K562 (cell line): Measurements from ENCODE around the gene LRRC4C. TPM values are rescaled to one million over a fixed set of nuclear protein-coding genes. Genes with fewer than 3 reads are reported as not detected.

ENCODE experiments used
- ATAC-seq: fragments of 200-7000 bp; cut with Tn5 transposase; 3 replicates; pipeline ENCODE4 v1.9.1; 2020; ENCODE audit warnings: moderate library complexity
- BruUV-seq: library from RNA; stranded (reverse); fragments of 400-500 nt; replicated peaks from 2 replicates; lab custom pipeline; 2021; lab: Mats Ljungman, UMichigan
- CTCF ChIA-PET: fragments of 300-600 bp; formaldehyde crosslinking; extraction: SDS; loops from one replicate; lab custom pipeline; 2021; ENCODE audit warnings: low intra/inter-chr PET ratio; lab: Yijun Ruan, JAX
- POLR2A ChIA-PET: fragments of 300-600, 350-650 bp; sonication (Branson Sonifier 250); formaldehyde crosslinking; extraction: SDS; loops from one replicate; lab custom pipeline; 2021; ENCODE audit warnings: antibody characterized with exemption, inconsistent platforms; lab: Yijun Ruan, JAX
- DNase-seq, 4 experiments: peaks; one replicate each; pipeline versions ENCODE4 v3.0.0 to v3.0.0-alpha.2; 2011 to 2018; ENCODE audit warnings: low spot score in 3 of 4, mixed read lengths in 3 of 4; ENCODE audit errors: extremely low read depth in 1 of 4
- FAIRE-seq: peaks from 2 replicates; lab custom pipeline; 2011; peaks lifted over from hg19 to GRCh38; lab: Jason Lieb, UNC
- H2AFZ ChIP-seq: 2 replicates; pipeline ENCODE4 v1.6.0; 2011; ENCODE audit warnings: low read depth, low read length, control low read depth, inconsistent platforms
- H3K27ac ChIP-seq: fragments of 200-600 bp; 3 replicates; pipeline ENCODE4 v1.8.0; 2011; ENCODE audit warnings: low read depth, mild to moderate bottlenecking, control low read depth, inconsistent platforms, low read length, moderate library complexity, mixed read lengths; ENCODE audit errors: extremely low read depth
- H3K27me3 ChIP-seq, 2 experiments: fragments of 300-600 bp in 1 of 2; 2 replicates in 1 of 2; 3 replicates in 1 of 2; pipeline versions ENCODE4 v1.6.0 to v1.8.0; 2011; ENCODE audit warnings: inconsistent platforms in 2 of 2, low read length in 2 of 2, mild to moderate bottlenecking in 1 of 2, mixed read lengths in 1 of 2, moderate library complexity in 1 of 2; ENCODE audit not compliant: control insufficient read depth in 2 of 2, insufficient read depth in 2 of 2
- H3K36me3 ChIP-seq: fragments of 300-600 bp; 3 replicates; pipeline ENCODE4 v1.8.0; 2011; ENCODE audit warnings: mild to moderate bottlenecking, low read length, inconsistent platforms; ENCODE audit not compliant: control insufficient read depth, insufficient read depth
- H3K4me1 ChIP-seq, 2 experiments: fragments of 200-600 bp in 1 of 2; replicated peaks in 1 of 2; 2 replicates in 1 of 2; 3 replicates in 1 of 2; pipeline versions ENCODE4 v1.5.1 to v1.8.0; 2011; ENCODE audit warnings: inconsistent platforms in 2 of 2, low read length in 2 of 2, mild to moderate bottlenecking in 1 of 2, mixed read lengths in 1 of 2, moderate library complexity in 1 of 2; ENCODE audit not compliant: control insufficient read depth in 2 of 2, insufficient read depth in 2 of 2
- H3K4me2 ChIP-seq: 2 replicates; pipeline ENCODE4 v1.6.1; 2011; ENCODE audit warnings: low read length, control low read depth, inconsistent platforms, mixed read lengths; ENCODE audit not compliant: insufficient read depth
- H3K4me3 ChIP-seq: fragments of 200-600 bp; sonication (generic), shearing (Covaris generic); 2 replicates; pipeline ENCODE4 v1.5.1; 2016; ENCODE audit warnings: control low read depth, inconsistent platforms
- H3K79me2 ChIP-seq: fragments of 200-600 bp; 3 replicates; pipeline ENCODE4 v1.8.0; 2011; ENCODE audit warnings: low read length, inconsistent platforms; ENCODE audit not compliant: control insufficient read depth, insufficient read depth
- H3K9ac ChIP-seq, 2 experiments: 2 replicates each; pipeline versions ENCODE4 v1.6.0 to v1.6.1; 2011; ENCODE audit warnings: low read depth in 2 of 2, low read length in 2 of 2, control low read depth in 1 of 2, inconsistent platforms in 1 of 2, mild to moderate bottlenecking in 1 of 2, mixed read lengths in 1 of 2; ENCODE audit not compliant: insufficient read depth in 1 of 2
- H3K9me1 ChIP-seq: one replicate; pipeline ENCODE4 v1.6.0; 2011; ENCODE audit warnings: inconsistent platforms, mild to moderate bottlenecking, low read length, moderate library complexity; ENCODE audit not compliant: control insufficient read depth, insufficient read depth
- H3K9me3 ChIP-seq: replicated peaks from 2 replicates; pipeline ENCODE4 v1.5.1; 2011; ENCODE audit warnings: low read depth, low read length, inconsistent platforms; ENCODE audit not compliant: control insufficient read depth, insufficient read depth
- H4K20me1 ChIP-seq: replicated peaks from 2 replicates; pipeline ENCODE4 v1.6.1; 2011; ENCODE audit warnings: low read length, inconsistent platforms, mixed read lengths; ENCODE audit not compliant: control insufficient read depth, insufficient read depth
- CBX2 ChIP-seq: fragments of 200-600 bp; sonication (generic); IDR thresholded peaks from one replicate; pipeline ENCODE4 v1.6.1; 2012; ENCODE audit warnings: mild to moderate bottlenecking, low read length, inconsistent platforms; ENCODE audit not compliant: insufficient read depth, poor library complexity, severe bottlenecking
- CTBP1 ChIP-seq: fragments of 450-650 bp; IDR thresholded peaks from 2 replicates; pipeline ENCODE4 v1.6.1; 2016; ENCODE audit warnings: borderline replicate concordance
- DNMT1 ChIP-seq: fragments of 450-650 bp; IDR thresholded peaks from 2 replicates; pipeline ENCODE4 v1.6.1; 2016; ENCODE audit warnings: antibody characterized with exemption, mild to moderate bottlenecking
- ILF3 ChIP-seq: fragments of 450-650 bp; IDR thresholded peaks from 2 replicates; pipeline ENCODE4 v1.6.1; 2018; ENCODE audit warnings: antibody characterized with exemption, mild to moderate bottlenecking, moderate library complexity, borderline replicate concordance
- POLR2H ChIP-seq: IDR thresholded peaks from 2 replicates; pipeline ENCODE4 v1.6.1; 2016; ENCODE audit warnings: missing genetic modification characterization, low read depth, mild to moderate bottlenecking, control low read depth, missing compliant biosample characterization, moderate library complexity
- RAD21 ChIP-seq, 2 experiments: fragments of 250-450 bp in 1 of 2; fragments of 450-650 bp in 1 of 2; sonication (Bioruptor Pico) in 1 of 2; formaldehyde crosslinking in 1 of 2; IDR thresholded peaks in 1 of 2; conservative IDR thresholded peaks in 1 of 2; 2 replicates each; pipeline versions ENCODE4 v1.4.0 to v1.8.0; 2020 to 2022; ENCODE audit warnings: mild to moderate bottlenecking in 2 of 2, moderate library complexity in 1 of 2
- RBM14 ChIP-seq: fragments of 200-400 bp; formaldehyde crosslinking; IDR thresholded peaks from 2 replicates; pipeline ENCODE4 v1.6.1; 2018; ENCODE audit warnings: low read depth, mild to moderate bottlenecking, low read length, moderate library complexity, borderline replicate concordance; ENCODE audit not compliant: insufficient read depth
- RBM15 ChIP-seq: fragments of 200-400 bp; formaldehyde crosslinking; IDR thresholded peaks from 2 replicates; pipeline ENCODE4 v1.6.1; 2018; ENCODE audit warnings: mild to moderate bottlenecking, low read length, moderate library complexity; ENCODE audit not compliant: insufficient read depth
- RBM22 ChIP-seq: fragments of 200-400 bp; formaldehyde crosslinking; IDR thresholded peaks from 2 replicates; pipeline ENCODE4 v1.6.1; 2018; ENCODE audit warnings: low read length, low read depth; ENCODE audit not compliant: poor library complexity, severe bottlenecking
- SMARCB1 ChIP-seq: IDR thresholded peaks from 2 replicates; pipeline ENCODE4 v1.6.1; 2011; ENCODE audit warnings: improper control_type of control experiment, low read depth; ENCODE audit not compliant: insufficient read length
- U2AF1 ChIP-seq: fragments of 200-400 bp; formaldehyde crosslinking; optimal IDR thresholded peaks from 2 replicates; pipeline ENCODE3; 2017; ENCODE audit warnings: mild to moderate bottlenecking, low read depth, low read length, moderate library complexity
- ZBTB7A ChIP-seq: IDR thresholded peaks from 2 replicates; pipeline ENCODE4 v1.6.1; 2011; ENCODE audit warnings: low read depth, mild to moderate bottlenecking, low read length, moderate library complexity, borderline replicate concordance; ENCODE audit not compliant: control insufficient read depth
- ZBTB8A ChIP-seq: fragments of 450-650 bp; IDR thresholded peaks from 2 replicates; pipeline ENCODE4 v1.6.1; 2018; ENCODE audit warnings: mild to moderate bottlenecking, moderate library complexity; ENCODE audit not compliant: partially characterized antibody
- ZNF444 ChIP-seq: fragments of 250-450 bp; sonication (Bioruptor Pico); IDR thresholded peaks from 2 replicates; pipeline ENCODE4 v1.4.0; 2020; ENCODE audit warnings: mild to moderate bottlenecking, moderate library complexity
- ZNF584 ChIP-seq: fragments of 200-800 bp; sonication (Bioruptor generic); IDR thresholded peaks from 2 replicates; pipeline ENCODE4 v1.6.1; 2016; ENCODE audit warnings: low read depth, mild to moderate bottlenecking, missing genetic modification characterization, missing compliant biosample characterization
- ZNF707 ChIP-seq: fragments of 250-450 bp; sonication (Bioruptor Pico); conservative IDR thresholded peaks from 2 replicates; pipeline ENCODE4 v1.8.0; 2022; ENCODE audit warnings: inconsistent platforms, mild to moderate bottlenecking, moderate library complexity
- ZNF75A ChIP-seq: fragments of 450-650 bp; formaldehyde crosslinking; IDR thresholded peaks from 2 replicates; pipeline ENCODE4 v1.4.0; 2020; ENCODE audit warnings: mild to moderate bottlenecking
- WGBS: fragments of 100-300 bp; shearing (Covaris generic); methylation state at CpG from one replicate; pipeline ENCODE4 v1.1.6; 2016; ENCODE audit warnings: low coverage, mixed read lengths; ENCODE audit not compliant: insufficient coverage; ENCODE audit errors: missing lambda C conversion rate; 5-methylcytosine and 5-hydroxymethylcytosine counted together
- in situ Hi-C: fragments of 300-500 bp; cut with MboI; formaldehyde crosslinking; loops from 4 replicates; pipeline ENCODE4 v1.15.0; 2018; ENCODE audit warnings: inconsistent platforms, mixed read lengths
- intact Hi-C: fragments of 100-400 bp; cut with micrococcal nuclease; formaldehyde crosslinking; loops from 2 replicates; pipeline ENCODE4 v1.14.2; 2022
- polyA plus RNA-seq, 8 experiments: library from polyadenylated mRNA; depleted of rRNA in 4 of 8; stranded (reverse) in 5 of 8; unstranded in 3 of 8; fragments of >200 nt; fragmentation: Nextera tagmentation in 2 of 8; fragmentation: Illumina TruSeq in 1 of 8; extraction: Ambion mirVana in 2 of 8; extraction: Trizol in 1 of 8; gene quantifications; 2 replicates each; pipeline versions ENCODE4 v1.2.1 to v1.2.3, GENCODE V29; 2011 to 2014; ENCODE audit warnings: inconsistent platforms in 1 of 8, missing spikeins in 1 of 8
- total RNA-seq, 7 experiments: library from RNA; depleted of rRNA in 6 of 7; stranded (reverse); fragments of >200 nt in 6 of 7; fragmentation: Illumina TruSeq in 2 of 7; extraction: Trizol in 2 of 7; gene quantifications; 2 replicates each; pipeline versions ENCODE4 v1.2.1 to v1.2.3, GENCODE V29; 2011 to 2021; ENCODE audit warnings: low replicate concordance in 1 of 7
- TF ChIP-seq, protein P1 (sequence below): fragments of 450-650 bp; formaldehyde crosslinking; IDR thresholded peaks from 2 replicates; pipeline ENCODE4 v1.4.0; 2022; ENCODE audit warnings: missing genetic modification characterization
- TF ChIP-seq, protein P2 (sequence below), 3 experiments: fragments of 200-800 bp in 1 of 3; fragments of 250-450 bp in 1 of 3; fragments of 450-650 bp in 1 of 3; sonication (Bioruptor Pico) in 1 of 3; sonication (Bioruptor generic) in 1 of 3; formaldehyde crosslinking in 1 of 3; IDR thresholded peaks; 2 replicates each; pipeline versions ENCODE4 v1.6.1 to v1.8.0; 2016 to 2022; ENCODE audit warnings: mild to moderate bottlenecking in 2 of 3, missing genetic modification characterization in 2 of 3, missing compliant biosample characterization in 1 of 3, moderate library complexity in 1 of 3

Gene LRRC4C
- total and polyA plus RNA-seq, 9 of the 15 experiments (the other 6 are each of a cell fraction or from before 2014, with no cell fraction given) = not detected

DNA sequence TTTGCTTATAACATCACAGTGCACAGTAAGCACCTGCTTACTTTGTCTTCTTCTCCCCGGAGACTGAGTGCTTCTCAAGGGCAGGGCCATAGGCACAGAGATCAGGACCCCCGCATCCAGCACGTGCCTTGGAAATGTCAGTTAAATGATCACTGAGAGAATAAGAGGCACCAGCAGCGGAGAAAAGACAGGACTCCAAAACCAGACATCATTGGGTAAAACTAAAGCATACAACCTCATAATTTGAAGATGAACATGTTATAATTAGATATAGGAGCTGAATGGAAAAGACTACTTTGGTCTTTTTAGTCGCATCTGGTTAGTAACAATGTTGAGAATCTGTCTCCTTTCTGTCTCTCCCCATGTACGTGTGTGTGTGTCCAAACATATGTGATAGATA lies 1279.9 kb downstream of the LRRC4C start:
- in situ Hi-C loops = no loop called here
- no TSS peak for BruUV-seq
- H2AFZ ChIP-seq = no peak overlapping the region
- no peaks in the 10 kb centered on the region for H4K20me1 ChIP-seq
- no peak overlapping the region for H3K4me2 ChIP-seq
- no peak overlapping the region for H3K27ac ChIP-seq
- no peaks in the 10 kb centered on the region for H3K27me3 ChIP-seq
- DNase-seq (no peak), ATAC-seq (no peak), FAIRE-seq (no peak)
- CTCF ChIA-PET = no interaction called here
- H3K9me1 ChIP-seq = no peaks in the 10 kb centered on the region
- intact Hi-C loops = no loop called here
- H3K9ac ChIP-seq = no peak overlapping the region
- no peak overlapping the region for H3K4me3 ChIP-seq
- H3K79me2 ChIP-seq = no peaks in the 10 kb centered on the region
- POLR2A ChIA-PET = no interaction called here
- no peaks in the 10 kb centered on the region for H3K36me3 ChIP-seq
- H3K9me3 ChIP-seq = no peaks in the 10 kb centered on the region
- 1% methylated on average over 6 of the region's 6 CpGs for WGBS
- no peaks in the 10 kb centered on the region for H3K4me1 ChIP-seq
- TF ChIP-seq U2AF1 = no peak
- no peak for TF ChIP-seq SMARCB1
- no peak for TF ChIP-seq DNMT1
- TF ChIP-seq CTBP1 = no peak
- no peak for TF ChIP-seq ILF3
- TF ChIP-seq, protein P1, sequence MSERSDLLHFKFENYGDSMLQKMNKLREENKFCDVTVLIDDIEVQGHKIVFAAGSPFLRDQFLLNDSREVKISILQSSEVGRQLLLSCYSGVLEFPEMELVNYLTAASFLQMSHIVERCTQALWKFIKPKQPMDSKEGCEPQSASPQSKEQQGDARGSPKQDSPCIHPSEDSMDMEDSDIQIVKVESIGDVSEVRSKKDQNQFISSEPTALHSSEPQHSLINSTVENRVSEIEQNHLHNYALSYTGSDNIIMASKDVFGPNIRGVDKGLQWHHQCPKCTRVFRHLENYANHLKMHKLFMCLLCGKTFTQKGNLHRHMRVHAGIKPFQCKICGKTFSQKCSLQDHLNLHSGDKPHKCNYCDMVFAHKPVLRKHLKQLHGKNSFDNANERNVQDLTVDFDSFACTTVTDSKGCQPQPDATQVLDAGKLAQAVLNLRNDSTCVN = no peak
- TF ChIP-seq ZBTB7A = no peak
- TF ChIP-seq RBM22 = no peak
- TF ChIP-seq ZNF707 = no peak
- TF ChIP-seq RAD21 (CRISPR knock-in tag; conservative IDR thresholded peaks at IDR 0.05 in 1 of 2, IDR thresholded peaks at IDR 0.05 in 1 of 2) = no peak
- TF ChIP-seq ZNF75A (CRISPR knock-in tag) = no peak
- TF ChIP-seq CBX2 = no peak
- TF ChIP-seq, protein P2, sequence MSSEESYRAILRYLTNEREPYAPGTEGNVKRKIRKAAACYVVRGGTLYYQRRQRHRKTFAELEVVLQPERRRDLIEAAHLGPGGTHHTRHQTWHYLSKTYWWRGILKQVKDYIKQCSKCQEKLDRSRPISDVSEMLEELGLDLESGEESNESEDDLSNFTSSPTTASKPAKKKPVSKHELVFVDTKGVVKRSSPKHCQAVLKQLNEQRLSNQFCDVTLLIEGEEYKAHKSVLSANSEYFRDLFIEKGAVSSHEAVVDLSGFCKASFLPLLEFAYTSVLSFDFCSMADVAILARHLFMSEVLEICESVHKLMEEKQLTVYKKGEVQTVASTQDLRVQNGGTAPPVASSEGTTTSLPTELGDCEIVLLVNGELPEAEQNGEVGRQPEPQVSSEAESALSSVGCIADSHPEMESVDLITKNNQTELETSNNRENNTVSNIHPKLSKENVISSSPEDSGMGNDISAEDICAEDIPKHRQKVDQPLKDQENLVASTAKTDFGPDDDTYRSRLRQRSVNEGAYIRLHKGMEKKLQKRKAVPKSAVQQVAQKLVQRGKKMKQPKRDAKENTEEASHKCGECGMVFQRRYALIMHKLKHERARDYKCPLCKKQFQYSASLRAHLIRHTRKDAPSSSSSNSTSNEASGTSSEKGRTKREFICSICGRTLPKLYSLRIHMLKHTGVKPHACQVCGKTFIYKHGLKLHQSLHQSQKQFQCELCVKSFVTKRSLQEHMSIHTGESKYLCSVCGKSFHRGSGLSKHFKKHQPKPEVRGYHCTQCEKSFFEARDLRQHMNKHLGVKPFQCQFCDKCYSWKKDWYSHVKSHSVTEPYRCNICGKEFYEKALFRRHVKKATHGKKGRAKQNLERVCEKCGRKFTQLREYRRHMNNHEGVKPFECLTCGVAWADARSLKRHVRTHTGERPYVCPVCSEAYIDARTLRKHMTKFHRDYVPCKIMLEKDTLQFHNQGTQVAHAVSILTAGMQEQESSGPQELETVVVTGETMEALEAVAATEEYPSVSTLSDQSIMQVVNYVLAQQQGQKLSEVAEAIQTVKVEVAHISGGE (CRISPR knock-in tag; IDR thresholded peaks at IDR 0.05) = no peak
- no peak for TF ChIP-seq ZNF444 (CRISPR knock-in tag)
- TF ChIP-seq POLR2H (tag) = no peak
- no peak for TF ChIP-seq RBM15
- no peak for TF ChIP-seq ZNF584 (CRISPR knock-in tag)
- no peak for TF ChIP-seq ZBTB8A
- TF ChIP-seq RBM14 = no peak
